ENCODE data around the gene KDELR3. TPM values are rescaled to one million over a fixed set of nuclear protein-coding genes. Genes with fewer than 3 reads are reported as not detected.

The KDELR3 gene
- polyA plus RNA-seq, 3 donors = not detected

GRCh38 chr22:38440747-38441350 lies 27.0 kb upstream of the KDELR3 start:
- H3K9ac ChIP-seq (ENCODE audit: insufficient read depth, low read length, poor library complexity, severe bottlenecking) = no peak overlapping the region
- H3K9me3 ChIP-seq (replicated peaks in 1 of 2; ENCODE audit: control insufficient read depth in 1 of 2, insufficient read depth in 1 of 2, low read length in 2 of 2) = no peaks in the 10 kb centered on the region
- peaks cover 0 to 2% of the 10 kb centered on the region in 2 donors for H3K27me3 ChIP-seq (ENCODE audit: control insufficient read depth in 2 of 2, insufficient read depth in 2 of 2, low read length in 2 of 2)
- no peaks in the 10 kb centered on the region for H3K36me3 ChIP-seq (replicated peaks in 1 of 2; ENCODE audit: control insufficient read depth in 1 of 2, insufficient read depth in 2 of 2, low read length in 2 of 2)
- Mint-ChIP-seq H3K9me3 (peaks cover 0 to 2% (median 0%) of the 10 kb centered on the region in 7 donors), H3K4me3 (no peak overlapping the region), H3K36me3 (no peaks in the 10 kb centered on the region), H3K27ac (peak overlapping the region in 1 of 7 donors; percentile 43), H3K27me3 (ENCODE audit: low read depth in 3 of 3) (peaks cover 27 to 48% (median 35%) of the 10 kb centered on the region in 3 donors), H3K4me1 (no peaks in the 10 kb centered on the region)
- no peak overlapping the region for H2AFZ ChIP-seq (ENCODE audit: insufficient read depth, low read depth, low read length, poor library complexity, severe bottlenecking)
- no peak for DNase-seq
- TF ChIP-seq CTCF (IDR thresholded peaks at IDR 0.05) = no peak
- no peaks in the 10 kb centered on the region for H3K79me2 ChIP-seq (ENCODE audit: insufficient read depth, low read length)
- H3K27ac ChIP-seq (ENCODE audit: low read depth in 1 of 2, low read length in 2 of 2) = no peak overlapping the region
- H4K20me1 ChIP-seq (ENCODE audit: insufficient read depth, low read length) = no peaks in the 10 kb centered on the region
- H3K4me2 ChIP-seq (replicated peaks; ENCODE audit: extremely low read depth, low read length, poor library complexity, severe bottlenecking) = no peak overlapping the region
- intact Hi-C loops (cut with micrococcal nuclease) = no loop called here
- 92% methylated on average over 13 of the region's 14 CpGs for WGBS (ENCODE audit: insufficient coverage)
- no peaks in the 10 kb centered on the region for H3K4me1 ChIP-seq (ENCODE audit: control insufficient read depth in 1 of 2, insufficient read depth in 2 of 2, low read length in 2 of 2)
- H3K4me3 ChIP-seq (replicated peaks in 1 of 3; ENCODE audit: low read depth in 2 of 3, low read length in 3 of 3) = no peak overlapping the region

- Mint-ChIP-seq H3K9me3 (peaks cover 0 to 2% (median 0%) of the 10 kb centered on the region in 7 donors), H3K36me3 (no peaks in the 10 kb centered on the region), H3K4me3 (no peak overlapping the region), H3K27ac (no peak overlapping the region), H3K27me3 (ENCODE audit: low read depth in 3 of 3) (peaks cover 27 to 48% (median 35%) of the 10 kb centered on the region in 3 donors), H3K4me1 (no peaks in the 10 kb centered on the region)
- H3K36me3 ChIP-seq (replicated peaks in 1 of 2; ENCODE audit: control insufficient read depth in 1 of 2, insufficient read depth in 2 of 2, low read length in 2 of 2) = no peaks in the 10 kb centered on the region
- no peak for TF ChIP-seq CTCF (IDR thresholded peaks at IDR 0.05)
- H3K9me3 ChIP-seq (replicated peaks in 1 of 2; ENCODE audit: control insufficient read depth in 1 of 2, insufficient read depth in 1 of 2, low read length in 2 of 2) = no peaks in the 10 kb centered on the region
- no peak overlapping the region for H3K4me2 ChIP-seq (replicated peaks; ENCODE audit: extremely low read depth, low read length, poor library complexity, severe bottlenecking)
- no peaks in the 10 kb centered on the region for H3K79me2 ChIP-seq (ENCODE audit: insufficient read depth, low read length)
- no peaks in the 10 kb centered on the region for H4K20me1 ChIP-seq (ENCODE audit: insufficient read depth, low read length)
- 82% methylated on average over 8 of the region's 16 CpGs for WGBS (ENCODE audit: insufficient coverage)
- no peak overlapping the region for H2AFZ ChIP-seq (ENCODE audit: insufficient read depth, low read depth, low read length, poor library complexity, severe bottlenecking)
- H3K9ac ChIP-seq (ENCODE audit: insufficient read depth, low read length, poor library complexity, severe bottlenecking) = no peak overlapping the region
- H3K4me1 ChIP-seq (ENCODE audit: control insufficient read depth in 1 of 2, insufficient read depth in 2 of 2, low read length in 2 of 2) = no peaks in the 10 kb centered on the region
- no peak for DNase-seq
- no peak overlapping the region for H3K4me3 ChIP-seq (replicated peaks in 1 of 3; ENCODE audit: low read depth in 2 of 3, low read length in 3 of 3)
- intact Hi-C loops (cut with micrococcal nuclease) = no loop called here
- H3K27ac ChIP-seq (ENCODE audit: low read depth in 1 of 2, low read length in 2 of 2) = no peak overlapping the region
- H3K27me3 ChIP-seq (ENCODE audit: control insufficient read depth in 2 of 2, insufficient read depth in 2 of 2, low read length in 2 of 2) = peaks cover 0 to 2% of the 10 kb centered on the region in 2 donors
Measured at GRCh38 chr22:38441620-38442287, 26.1 kb upstream of the KDELR3 start.
